Middle frontal gyrus (tissue), 1 donor: ENCODE data around the gene CXCR6.

ENCODE experiments used
- DNase-seq: peaks from one replicate; pipeline ENCODE4 v3.0.0-alpha.2; 2015; ENCODE audit warnings: low spot score; ENCODE audit errors: extremely low spot score

The CXCR6 gene

GRCh38 chr3:45943207-45943846 is at the start of gene CXCR6:
Gene CXCR6, plus strand, starts transcription at chr3:45943464. Its CDS starts 3,018 bp downstream, at chr3:45946482.
- DNase-seq, result no peak

- no peak for DNase-seq
Measured at GRCh38 chr3:45894015-45894414, 49.2 kb upstream of the CXCR6 start.

GRCh38 chr3:45895686-45896468 is 47.4 kb upstream of the CXCR6 start:
- DNase-seq, result no peak

- no peak for DNase-seq
Measured at GRCh38 chr3:45896956-45897355, 46.3 kb upstream of the CXCR6 start.

- no peak for DNase-seq
Measured at GRCh38 chr3:45904931-45905330, 38.3 kb upstream of the CXCR6 start.

GRCh38 chr3:45905755-45906154 is 37.5 kb upstream of the CXCR6 start:
- DNase-seq, result no peak

GRCh38 chr3:45906681-45907407 is 36.4 kb upstream of the CXCR6 start:
- DNase-seq, result no peak

GRCh38 chr3:45907769-45908705 is 35.2 kb upstream of the CXCR6 start:
- DNase-seq, result no peak

- DNase-seq, result no peak
Measured at GRCh38 chr3:45908761-45909160, 34.5 kb upstream of the CXCR6 start.

GRCh38 chr3:45909542-45909941 is 33.7 kb upstream of the CXCR6 start:
- no peak for DNase-seq

GRCh38 chr3:45910892-45911291 is 32.4 kb upstream of the CXCR6 start:
- no peak for DNase-seq

- DNase-seq, result no peak
Measured at GRCh38 chr3:45911511-45912226, 31.6 kb upstream of the CXCR6 start.

- DNase-seq, result no peak
Measured at GRCh38 chr3:45912435-45912834, 30.8 kb upstream of the CXCR6 start.

- no peak for DNase-seq
Measured at GRCh38 chr3:45914362-45915058, 28.8 kb upstream of the CXCR6 start.

- no peak for DNase-seq
Measured at GRCh38 chr3:45915059-45915439, 28.2 kb upstream of the CXCR6 start.

GRCh38 chr3:45915518-45916231 is 27.6 kb upstream of the CXCR6 start:
- DNase-seq, result no peak

GRCh38 chr3:45917146-45917898 is 25.9 kb upstream of the CXCR6 start:
- no peak for DNase-seq
